ENCODE data around the gene EIF5A.

Gene EIF5A

DNA sequence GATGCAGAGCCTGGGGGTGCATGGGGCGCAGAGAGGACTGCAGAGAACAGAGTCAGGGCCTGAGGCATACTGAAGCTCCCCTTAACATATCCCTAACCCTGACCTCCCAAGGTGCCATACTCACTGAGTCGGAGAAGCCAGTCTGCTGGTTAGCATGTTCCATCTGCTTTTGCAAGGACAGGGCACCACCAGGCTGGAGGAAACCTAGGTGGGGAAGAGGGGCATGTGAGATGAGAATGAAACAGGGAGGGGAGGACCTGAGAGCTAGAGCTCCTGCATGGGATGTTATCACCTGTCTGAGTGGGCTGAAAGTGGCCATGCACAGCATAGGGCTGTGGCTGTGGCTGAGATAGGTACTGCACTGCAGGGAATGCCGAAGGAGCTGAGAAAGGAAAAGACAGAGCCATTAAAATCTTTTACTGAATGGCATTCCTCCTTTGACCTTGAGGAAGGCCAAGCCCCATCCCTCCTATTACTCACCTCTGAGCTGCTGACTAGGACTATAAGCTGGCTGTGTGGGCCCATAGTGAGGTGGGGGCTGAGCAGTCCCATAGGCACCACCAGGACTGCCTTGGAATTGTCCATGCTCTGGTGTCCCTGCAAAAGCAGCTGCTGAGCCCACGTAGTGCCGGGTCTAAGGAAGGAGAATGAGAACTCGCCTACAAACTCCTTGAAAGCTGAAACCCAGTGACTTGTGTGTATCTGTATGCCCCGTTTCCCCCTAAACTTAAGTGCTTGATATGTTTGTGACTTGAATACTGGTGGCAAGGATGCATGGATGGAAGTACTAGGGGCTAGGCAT is 5.9 kb downstream of the EIF5A start:
- DNase-seq (ENCODE audit: low read depth) = no peak

DNA sequence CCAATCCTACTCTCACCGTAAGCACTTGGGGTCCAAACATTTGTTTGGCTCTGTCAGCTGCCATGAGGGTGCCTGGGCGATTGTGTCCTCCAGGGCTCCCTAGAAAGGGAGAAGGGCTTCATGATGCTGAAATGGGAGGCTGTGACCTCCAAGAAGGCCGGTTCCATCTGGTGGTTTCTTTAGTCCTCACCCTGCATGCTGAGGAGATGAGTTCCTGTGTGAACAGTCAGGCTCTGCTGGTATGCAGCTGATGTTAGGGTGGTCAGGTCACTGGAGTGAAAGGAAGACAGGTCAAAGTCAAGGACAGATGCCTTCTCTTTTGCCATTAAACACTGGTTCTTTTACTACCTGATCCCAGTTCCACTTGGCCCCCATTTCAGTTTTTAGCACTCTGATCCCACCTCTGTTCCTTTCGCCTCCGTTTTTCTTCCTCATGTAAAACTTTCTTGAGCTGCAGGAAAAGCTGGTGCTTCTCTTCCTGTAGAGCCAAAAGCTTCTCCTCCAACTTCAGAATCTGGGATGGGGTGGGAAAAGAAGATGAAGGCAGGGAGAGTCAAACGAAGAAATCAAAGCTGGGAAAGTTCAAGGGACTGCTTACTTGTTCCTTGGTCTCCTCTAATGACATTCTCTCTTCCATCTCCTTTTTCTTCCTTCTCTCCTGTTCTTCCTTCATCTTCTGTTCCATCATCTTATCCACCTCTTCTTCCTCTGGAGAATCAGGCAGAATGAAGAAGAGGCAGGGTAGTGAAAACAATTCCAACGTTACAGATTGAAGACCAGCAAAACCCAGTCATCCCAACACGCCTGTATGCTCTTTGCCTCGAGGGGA is 6.7 kb downstream of the EIF5A start:
- DNase-seq (ENCODE audit: low read depth) = no peak

GRCh38 chr17:7314719-7315569 is 7.5 kb downstream of the EIF5A start, which contains the start of gene GPS2:
TSS of gene GPS2 (minus strand) at chr17:7315360. CDS start at chr17:7315052, 308 bp downstream.
- peak; percentile 90 for DNase-seq (ENCODE audit: low read depth)

DNA sequence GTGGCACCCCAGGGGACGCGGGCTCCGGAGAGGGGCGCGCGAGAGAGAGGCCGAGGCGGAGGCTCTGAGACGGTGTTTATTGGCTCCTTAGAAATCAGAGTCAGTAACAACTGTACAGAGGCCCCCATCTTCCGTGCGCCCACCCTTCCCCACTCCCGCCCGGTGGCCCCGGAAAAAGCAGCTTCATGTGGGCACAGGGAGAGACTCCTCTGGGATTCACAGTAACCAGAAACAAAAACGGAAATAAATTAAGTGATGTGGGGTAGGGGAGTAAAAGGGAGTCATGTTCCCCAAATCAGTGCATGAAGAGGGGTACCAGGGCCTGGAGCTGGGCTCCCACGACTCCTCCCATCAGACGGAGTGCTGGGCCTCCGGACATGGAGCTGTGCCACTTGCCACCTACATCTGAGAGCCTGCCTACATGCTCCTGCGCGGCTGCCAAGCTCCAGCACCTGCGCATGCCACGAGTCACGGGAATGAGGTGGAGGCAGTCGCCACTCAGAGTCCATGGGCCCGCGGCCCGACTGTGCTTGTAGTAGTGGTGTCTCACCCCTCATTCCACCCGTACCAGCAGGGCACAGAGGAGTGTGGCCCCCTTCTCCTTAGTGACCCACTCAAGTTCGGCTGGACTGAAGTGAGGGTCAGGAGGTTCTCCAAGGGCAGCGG is 8.3 kb downstream of the EIF5A start:
- DNase-seq (ENCODE audit: low read depth) = no peak

GRCh38 chr17:7317161-7317803 is 9.9 kb downstream of the EIF5A start:
- no peak for DNase-seq (ENCODE audit: low read depth)

DNA sequence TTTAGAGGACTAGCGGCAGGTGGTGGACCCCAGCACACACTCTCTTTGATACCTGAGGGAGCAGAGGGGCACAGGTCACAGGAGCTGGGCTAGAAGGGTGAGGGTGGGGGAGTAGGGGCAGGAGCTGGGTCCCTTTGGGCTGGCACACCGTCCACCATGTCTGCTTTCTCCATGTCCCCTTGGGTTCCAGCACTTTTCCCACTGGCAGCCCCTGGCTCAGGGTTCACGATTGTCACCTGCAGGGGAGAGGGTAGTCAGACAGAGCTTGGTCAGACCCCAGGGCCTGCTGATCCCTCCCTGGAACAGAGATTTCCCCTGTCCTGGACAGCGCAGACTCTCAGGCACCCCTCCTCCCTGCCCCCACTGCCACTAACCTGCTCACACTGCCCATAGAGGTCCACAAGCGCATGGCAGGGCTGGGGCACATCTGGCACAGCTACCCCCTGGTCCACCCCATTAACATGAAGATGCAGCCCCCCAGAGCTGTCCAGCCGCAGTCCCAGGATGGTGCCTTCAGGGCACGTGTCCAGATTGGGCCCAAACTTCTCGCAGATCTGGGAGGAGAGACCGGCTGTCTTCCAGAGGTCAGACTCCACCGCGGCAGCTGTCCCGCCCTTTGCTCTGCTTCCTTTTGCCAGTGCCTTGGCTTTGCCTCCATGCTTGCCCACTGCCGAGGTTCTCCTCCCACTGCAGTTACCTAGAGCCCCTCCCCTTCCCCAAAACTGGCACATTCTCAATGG is 10.9 kb downstream of the EIF5A start:
- no peak for DNase-seq (ENCODE audit: low read depth)

DNA sequence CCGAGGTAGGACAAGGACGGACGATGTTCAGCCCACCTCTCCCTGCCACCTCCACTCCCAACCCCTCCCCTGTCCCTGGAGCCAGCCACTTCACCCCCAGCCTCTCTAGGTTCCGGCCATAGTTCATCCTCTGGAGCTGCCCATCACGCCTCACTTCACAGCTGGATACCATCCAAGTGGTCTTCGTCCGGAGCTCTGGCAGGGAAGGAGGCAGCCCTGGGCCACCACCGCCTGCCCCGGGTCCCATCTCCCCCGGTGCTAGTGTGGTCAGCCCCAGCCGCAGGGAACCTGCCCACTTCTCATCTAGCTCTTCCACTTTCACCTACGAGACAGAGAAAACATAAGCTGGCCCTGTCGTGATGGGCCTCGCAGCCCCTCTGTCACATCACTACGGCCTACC is 14.0 kb downstream of the EIF5A start:
- no peak for DNase-seq (ENCODE audit: low read depth)

GRCh38 chr17:7322520-7323194 is 15.2 kb downstream of the EIF5A start:
- no peak for DNase-seq (ENCODE audit: low read depth)

DNA sequence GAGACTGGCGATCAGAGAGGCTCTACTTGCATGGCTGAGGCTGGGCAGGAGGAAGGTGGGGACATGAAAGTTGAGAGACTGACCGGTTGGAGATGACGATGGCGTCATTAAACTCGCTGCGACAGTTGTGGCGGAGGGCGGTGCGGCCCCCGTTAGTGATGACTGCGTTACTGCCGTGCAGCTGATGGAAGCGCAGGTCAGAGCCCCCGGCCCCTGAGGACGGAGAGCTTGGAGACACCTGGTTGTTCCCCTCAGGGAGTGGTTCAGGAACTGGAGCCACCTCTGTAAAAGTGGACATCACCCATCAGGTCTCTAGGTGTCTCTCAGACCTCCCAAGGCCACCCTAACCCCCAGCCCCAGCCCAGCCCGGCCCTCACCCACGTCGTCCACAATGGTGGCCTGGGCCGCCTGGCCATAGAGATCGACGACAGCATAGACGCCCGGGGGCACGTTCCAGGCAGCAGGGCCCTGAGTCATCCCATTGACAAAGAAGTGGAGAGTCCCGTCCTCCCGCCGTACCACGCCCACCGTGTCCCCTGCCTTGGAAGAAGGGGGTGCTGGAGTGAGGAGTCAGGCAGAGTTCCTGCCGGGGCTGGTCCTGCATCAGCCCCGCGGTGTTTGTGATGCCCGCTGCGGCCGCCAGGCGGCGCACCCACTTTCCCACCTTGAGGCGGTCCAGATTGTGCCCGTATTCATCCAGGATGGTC is 16.5 kb downstream of the EIF5A start:
- peak; percentile 55 for DNase-seq (ENCODE audit: low read depth)

DNA sequence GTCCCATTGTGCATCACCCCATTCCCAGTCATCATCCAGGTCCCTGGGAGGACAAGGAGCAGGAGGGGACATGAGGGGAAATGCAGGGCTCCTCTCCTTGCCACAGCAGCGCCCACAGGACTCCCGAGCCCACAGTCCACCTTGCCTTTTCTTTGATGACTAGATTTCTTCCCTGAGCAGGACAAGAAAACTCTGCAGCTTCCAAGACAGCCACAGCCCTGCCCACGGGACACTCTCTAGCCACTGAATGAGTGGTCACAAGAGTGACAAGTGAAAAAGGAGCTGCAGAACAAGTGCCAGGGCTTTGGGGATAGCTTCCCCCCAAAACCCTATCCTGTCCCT is 17.0 kb downstream of the EIF5A start:
- DNase-seq (ENCODE audit: low read depth) = no peak

DNA sequence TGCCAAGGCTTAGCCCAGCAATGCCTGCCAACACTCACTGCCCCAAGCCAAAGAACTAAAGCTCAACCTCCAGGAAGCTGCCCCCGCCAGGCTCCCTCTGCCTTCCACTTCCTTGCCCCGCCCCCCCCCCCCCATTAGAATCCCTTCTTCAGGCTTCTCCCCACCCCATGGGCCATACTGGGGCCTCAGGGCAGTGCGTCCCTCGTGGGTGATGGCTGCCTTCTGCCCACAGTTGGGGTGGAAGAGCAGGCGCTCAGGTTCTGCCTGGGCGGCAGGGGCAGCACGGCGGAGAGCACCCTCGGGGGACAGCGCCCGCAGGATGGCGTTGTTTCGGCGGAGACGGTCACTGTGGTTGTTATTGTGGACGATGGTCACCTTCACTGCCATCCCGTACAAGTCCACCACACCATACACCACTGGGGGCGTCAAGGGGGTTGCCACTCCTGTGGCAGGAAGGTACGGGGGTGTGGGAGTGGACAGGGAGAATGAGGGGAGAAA is 17.7 kb downstream of the EIF5A start:
- no peak for DNase-seq (ENCODE audit: low read depth)

DNA sequence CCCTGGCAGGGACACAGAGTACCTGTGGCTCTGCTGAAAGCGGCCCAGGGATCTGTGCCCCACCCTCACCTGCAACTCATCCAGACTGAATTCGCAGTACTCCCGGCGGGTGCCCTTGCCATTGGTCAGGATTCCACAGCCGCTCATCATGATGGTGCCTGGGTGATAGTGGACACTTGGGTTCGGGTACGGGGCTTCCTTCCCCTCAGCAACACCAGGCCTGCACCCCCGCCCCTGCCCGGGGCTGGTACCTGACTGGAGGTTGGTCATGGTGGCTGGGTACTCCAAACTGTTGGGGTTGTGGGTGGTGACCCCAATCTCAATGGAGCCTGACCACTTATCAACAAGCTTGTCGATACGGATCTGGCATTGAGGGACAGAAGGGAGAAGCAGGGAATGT is 18.8 kb downstream of the EIF5A start:
- no peak for DNase-seq (ENCODE audit: low read depth)

DNA sequence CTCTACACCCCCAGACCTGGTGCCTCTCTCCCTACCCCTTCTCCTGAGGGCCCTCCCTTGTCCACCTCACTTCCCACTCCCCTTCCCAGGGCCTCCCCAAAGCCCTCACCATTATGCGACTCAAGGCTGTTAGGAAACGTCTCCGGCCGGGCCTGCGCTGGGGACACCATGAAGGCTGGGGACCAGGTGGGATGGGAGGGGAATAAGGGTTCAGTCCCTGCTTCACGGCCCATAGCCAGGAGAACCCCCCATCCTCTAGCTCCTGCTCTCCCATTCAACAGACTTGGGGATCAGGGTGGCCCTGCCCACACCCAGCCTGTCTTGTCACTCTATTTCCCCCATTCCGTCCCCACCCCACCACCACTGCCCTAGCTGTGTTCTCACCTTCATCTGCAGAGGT is 19.6 kb downstream of the EIF5A start:
- no peak for DNase-seq (ENCODE audit: low read depth)

- DNase-seq (ENCODE audit: low read depth) = no peak
Measured at GRCh38 chr17:7327501-7327900, 20.1 kb downstream of the EIF5A start.

DNA sequence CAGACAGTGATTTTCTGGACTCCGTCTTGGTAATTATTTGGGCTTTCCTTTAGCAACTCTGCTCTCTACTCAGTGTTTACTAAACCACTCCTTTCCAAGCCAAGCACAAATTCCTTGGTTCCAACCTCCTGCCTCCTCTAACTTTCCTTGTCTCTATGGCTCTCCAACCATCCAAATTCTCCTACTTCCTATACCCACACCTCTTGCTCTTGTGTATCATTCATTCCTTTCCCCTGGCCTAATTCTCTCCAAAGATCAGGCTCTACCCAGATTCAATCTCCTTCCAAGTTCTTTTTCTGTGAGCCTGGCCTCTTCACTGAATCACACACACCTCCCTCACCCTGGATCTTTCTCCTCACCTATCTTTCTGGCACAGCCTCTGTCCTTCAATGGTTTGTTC is 20.6 kb downstream of the EIF5A start:
- DNase-seq (ENCODE audit: low read depth) = no peak

DNA sequence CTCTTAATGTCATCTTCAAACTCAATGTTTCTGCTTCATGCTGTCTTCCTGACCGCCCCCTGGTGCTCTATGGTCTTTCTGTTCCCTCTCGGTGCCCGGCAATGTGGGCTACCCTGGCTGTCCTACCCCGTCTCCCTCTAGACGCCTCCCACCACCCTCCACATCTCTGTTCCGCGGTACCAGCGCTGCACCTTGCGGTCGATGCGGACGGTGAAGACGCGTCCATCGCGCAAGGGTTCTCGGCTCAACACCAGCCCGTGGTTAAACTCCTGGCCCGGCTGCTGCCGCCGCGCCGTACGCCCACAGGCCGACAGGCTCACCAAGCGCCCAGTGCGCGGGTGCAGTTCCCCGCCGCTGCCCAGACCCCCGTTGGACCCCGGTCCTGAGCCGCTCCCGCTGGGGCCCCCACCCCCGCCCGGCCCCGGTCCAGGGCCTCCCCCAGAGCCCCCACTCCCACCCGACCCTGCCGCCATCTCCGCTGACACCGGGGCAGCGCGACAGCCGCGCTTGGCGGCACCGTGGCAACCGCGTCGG is 21.5 kb downstream of the EIF5A start, which contains the start of gene NEURL4:
Gene NEURL4, minus strand, starts transcription at position 496 of the 534 bp plus-strand sequence. Its CDS starts 23 bp downstream, at position 473.
- DNase-seq (ENCODE audit: low read depth) = no peak

DNA sequence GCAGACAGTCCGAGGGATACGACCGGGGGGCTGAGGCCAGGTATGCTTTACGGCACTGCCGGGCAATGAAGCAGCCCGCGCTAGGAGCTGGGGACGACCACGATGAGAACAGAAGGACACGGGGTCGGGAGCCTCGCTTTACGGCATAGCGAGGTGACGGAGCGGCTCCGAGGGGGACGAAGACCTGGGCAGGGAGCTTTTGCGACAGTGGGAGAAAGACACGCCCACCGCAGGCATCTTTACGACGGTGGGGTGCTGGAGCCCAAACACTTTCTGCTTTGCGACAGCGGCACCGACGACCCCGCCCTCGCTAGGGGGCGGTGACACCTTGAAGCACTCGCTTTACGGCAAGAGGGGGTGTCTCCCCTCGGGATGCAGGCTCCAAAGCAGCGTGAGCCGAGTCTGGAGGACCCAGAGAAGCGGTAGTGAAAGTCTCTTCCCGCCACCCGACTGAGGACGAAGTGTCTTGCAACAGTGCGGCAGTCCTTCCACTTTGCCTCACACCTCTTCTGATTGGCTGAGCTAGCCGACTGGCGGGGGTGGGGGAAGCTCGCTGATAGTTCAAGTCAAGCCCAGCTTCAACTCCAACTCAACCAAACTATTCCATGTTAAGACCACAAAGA is 22.1 kb downstream of the EIF5A start:
- DNase-seq (ENCODE audit: low read depth) = peak; percentile 95

GRCh38 chr17:7329997-7330637 is 22.7 kb downstream of the EIF5A start:
- DNase-seq (ENCODE audit: low read depth) = peak; percentile 75

Data from activated T-cell treated with anti-CD3 and anti-CD28 coated beads for 24 hours (primary cell).